ENCODE results near the gene NEURL1B.

DNA sequence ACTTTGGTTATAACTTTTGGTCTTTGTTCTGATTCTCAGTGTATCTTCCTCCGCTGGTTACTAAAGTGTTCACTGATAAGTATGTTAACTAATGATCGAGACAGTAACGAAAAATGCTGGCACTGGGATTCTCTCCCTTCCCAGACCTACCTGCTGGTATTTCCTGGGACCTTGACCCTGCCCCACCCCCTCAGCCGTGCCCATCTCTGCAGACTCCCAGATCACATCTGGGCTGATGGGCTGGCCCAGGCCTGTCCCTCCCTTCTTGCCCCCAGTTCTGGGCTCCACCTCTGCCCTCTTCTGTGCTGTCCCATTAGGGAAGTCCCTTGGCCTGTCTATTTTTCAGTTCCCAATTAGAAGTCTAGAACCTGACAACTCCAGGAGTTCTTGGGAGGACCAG lies 46.9 kb downstream of the NEURL1B start:
- TF ChIP-seq POLR2A (IDR thresholded peaks at IDR 0.05): no peak
- TF ChIP-seq, protein P1, sequence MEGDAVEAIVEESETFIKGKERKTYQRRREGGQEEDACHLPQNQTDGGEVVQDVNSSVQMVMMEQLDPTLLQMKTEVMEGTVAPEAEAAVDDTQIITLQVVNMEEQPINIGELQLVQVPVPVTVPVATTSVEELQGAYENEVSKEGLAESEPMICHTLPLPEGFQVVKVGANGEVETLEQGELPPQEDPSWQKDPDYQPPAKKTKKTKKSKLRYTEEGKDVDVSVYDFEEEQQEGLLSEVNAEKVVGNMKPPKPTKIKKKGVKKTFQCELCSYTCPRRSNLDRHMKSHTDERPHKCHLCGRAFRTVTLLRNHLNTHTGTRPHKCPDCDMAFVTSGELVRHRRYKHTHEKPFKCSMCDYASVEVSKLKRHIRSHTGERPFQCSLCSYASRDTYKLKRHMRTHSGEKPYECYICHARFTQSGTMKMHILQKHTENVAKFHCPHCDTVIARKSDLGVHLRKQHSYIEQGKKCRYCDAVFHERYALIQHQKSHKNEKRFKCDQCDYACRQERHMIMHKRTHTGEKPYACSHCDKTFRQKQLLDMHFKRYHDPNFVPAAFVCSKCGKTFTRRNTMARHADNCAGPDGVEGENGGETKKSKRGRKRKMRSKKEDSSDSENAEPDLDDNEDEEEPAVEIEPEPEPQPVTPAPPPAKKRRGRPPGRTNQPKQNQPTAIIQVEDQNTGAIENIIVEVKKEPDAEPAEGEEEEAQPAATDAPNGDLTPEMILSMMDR (IDR thresholded peaks at IDR 0.05): no peak

Measured in tibial nerve (tissue), 3 donors.